ENCODE data around the gene CCNYL1. TPM values are rescaled to one million over a fixed set of nuclear protein-coding genes. Genes with fewer than 3 reads are reported as not detected.

CCNYL1 gene
- total and polyA plus RNA-seq, 3 experiments from 2014 or later = 2.0 to 7.2 (median 6.1) TPM

- Mint-ChIP-seq H3K36me3 (peaks cover 0 to 6% (median 0%) of the 10 kb centered on the region in 3 donors), H3K4me1 (peaks cover 28 to 39% (median 28%) of the 10 kb centered on the region in 3 donors), H3K27me3 (peaks cover 6 to 17% of the 10 kb centered on the region in 2 donors), H3K4me3 (peak overlapping the region; percentile 94 to 97 (median 96)), H3K27ac (peak overlapping the region in 6 of 8 donors; percentile 36 to 78 (median 67)), H3K9me3 (peaks cover 0 to 2% (median 0%) of the 10 kb centered on the region in 5 donors)
- Histone ChIP-seq H3K36me3 (ENCODE audit: insufficient read depth, low read length) (no peaks in the 10 kb centered on the region), H3K4me1 (ENCODE audit: insufficient read depth, low read length) (peaks cover 21% of the 10 kb centered on the region), H3K9me3 (ENCODE audit: low read length) (no peaks in the 10 kb centered on the region), H3K4me3 (ENCODE audit: low read length) (peak overlapping the region; percentile 63), H3K27me3 (ENCODE audit: insufficient read depth, low read length, poor library complexity, severe bottlenecking) (peaks cover 9% of the 10 kb centered on the region), H3K27ac (ENCODE audit: low read depth, low read length) (no peak overlapping the region)
- CTCF ChIA-PET = interaction anchor here (0.7 to 1.3 kb wide), 3 partner anchors 9 to 454 kb away, joined by 3 read pairs; no protein-coding TSS in a partner anchor
- POLR2A ChIA-PET = interaction anchor here (1.0 kb wide), 1 partner anchor 59 kb away, joined by 3 read pairs; the partner anchor contains the start of gene CCNYL1
- DNase-seq = no peak
These were observed 59.4 kb downstream of the CCNYL1 start for GRCh38 chr2:207770602-207771404.

GRCh38 chr2:207771421-207771820 lies 60.0 kb downstream of the CCNYL1 start:
- POLR2A ChIA-PET = no interaction called here
- H3K27ac ChIP-seq (ENCODE audit: low read depth, low read length) = no peak overlapping the region
- H3K36me3 ChIP-seq (ENCODE audit: insufficient read depth, low read length) = no peaks in the 10 kb centered on the region
- Mint-ChIP-seq H3K4me3 (peak overlapping the region in 4 of 7 donors; percentile 26 to 97 (median 70)), H3K9me3 (peaks cover 0 to 2% (median 0%) of the 10 kb centered on the region in 5 donors), H3K27ac (no peak overlapping the region), H3K36me3 (peaks cover 0 to 6% (median 0%) of the 10 kb centered on the region in 3 donors), H3K27me3 (peaks cover 2 to 11% of the 10 kb centered on the region in 2 donors), H3K4me1 (peaks cover 25 to 35% (median 26%) of the 10 kb centered on the region in 3 donors)
- H3K27me3 ChIP-seq (ENCODE audit: insufficient read depth, low read length, poor library complexity, severe bottlenecking) = peaks cover 6% of the 10 kb centered on the region
- H3K4me3 ChIP-seq (ENCODE audit: low read length) = no peak overlapping the region
- CTCF ChIA-PET = no interaction called here
- peaks cover 21% of the 10 kb centered on the region for H3K4me1 ChIP-seq (ENCODE audit: insufficient read depth, low read length)
- DNase-seq = no peak
- H3K9me3 ChIP-seq (ENCODE audit: low read length) = no peaks in the 10 kb centered on the region

GRCh38 chr2:207772081-207772843 lies 60.8 kb downstream of the CCNYL1 start:
- Histone ChIP-seq H3K36me3 (ENCODE audit: insufficient read depth, low read length) (no peaks in the 10 kb centered on the region), H3K27ac (ENCODE audit: low read depth, low read length) (peak overlapping the region; percentile 53), H3K9me3 (ENCODE audit: low read length) (no peaks in the 10 kb centered on the region), H3K27me3 (ENCODE audit: insufficient read depth, low read length, poor library complexity, severe bottlenecking) (peaks cover under 1% of the 10 kb centered on the region), H3K4me3 (ENCODE audit: low read length) (no peak overlapping the region), H3K4me1 (ENCODE audit: insufficient read depth, low read length) (peaks cover 18% of the 10 kb centered on the region)
- Mint-ChIP-seq H3K27ac (no peak overlapping the region), H3K4me3 (peak overlapping the region in 1 of 7 donors; percentile 97), H3K36me3 (peaks cover 0 to 6% (median 0%) of the 10 kb centered on the region in 3 donors), H3K4me1 (peaks cover 21 to 28% (median 21%) of the 10 kb centered on the region in 3 donors), H3K27me3 (peaks cover 1 to 5% of the 10 kb centered on the region in 2 donors), H3K9me3 (no peaks in the 10 kb centered on the region)
- peak in 1 of 5 donors; percentile 17 for DNase-seq
- CTCF ChIA-PET = no interaction called here
- POLR2A ChIA-PET = no interaction called here

DNA sequence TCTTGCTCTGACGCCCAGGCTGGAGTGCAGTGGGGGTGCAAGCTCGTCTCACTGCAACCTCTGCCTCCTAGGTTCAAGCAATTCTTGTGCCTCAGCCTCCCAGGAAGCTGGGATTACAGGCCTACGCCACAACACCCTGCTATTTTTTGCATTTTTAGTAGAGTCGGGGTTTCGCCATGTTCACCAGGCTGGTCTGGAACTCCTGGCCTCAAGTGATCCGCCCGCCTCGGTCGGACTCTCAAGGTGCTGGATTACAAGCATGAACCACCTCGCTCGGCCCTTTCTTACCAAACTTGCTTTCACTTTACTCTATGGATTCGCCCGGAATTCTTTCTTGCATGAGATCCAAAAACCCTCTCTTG lies 61.4 kb downstream of the CCNYL1 start:
- H3K27ac Mint-ChIP-seq = no peak overlapping the region
- no peaks in the 10 kb centered on the region for H3K27me3 ChIP-seq (ENCODE audit: insufficient read depth, low read length, poor library complexity, severe bottlenecking)
- no peaks in the 10 kb centered on the region for H3K9me3 Mint-ChIP-seq
- peaks cover 0 to 6% (median 0%) of the 10 kb centered on the region in 3 donors for H3K36me3 Mint-ChIP-seq
- H3K4me3 Mint-ChIP-seq = peak overlapping the region in 1 of 7 donors; percentile 14
- no peaks in the 10 kb centered on the region for H3K36me3 ChIP-seq (ENCODE audit: insufficient read depth, low read length)
- H3K4me1 ChIP-seq (ENCODE audit: insufficient read depth, low read length) = peaks cover 12% of the 10 kb centered on the region
- no peaks in the 10 kb centered on the region for H3K9me3 ChIP-seq (ENCODE audit: low read length)
- no peak for DNase-seq
- ChIA-PET CTCF (no interaction called here), POLR2A (no interaction called here)
- peaks cover 15 to 22% (median 16%) of the 10 kb centered on the region in 3 donors for H3K4me1 Mint-ChIP-seq
- no peak overlapping the region for H3K4me3 ChIP-seq (ENCODE audit: low read length)
- peak overlapping the region; percentile 53 for H3K27ac ChIP-seq (ENCODE audit: low read depth, low read length)
- H3K27me3 Mint-ChIP-seq = peaks cover 0 to 3% of the 10 kb centered on the region in 2 donors

DNA sequence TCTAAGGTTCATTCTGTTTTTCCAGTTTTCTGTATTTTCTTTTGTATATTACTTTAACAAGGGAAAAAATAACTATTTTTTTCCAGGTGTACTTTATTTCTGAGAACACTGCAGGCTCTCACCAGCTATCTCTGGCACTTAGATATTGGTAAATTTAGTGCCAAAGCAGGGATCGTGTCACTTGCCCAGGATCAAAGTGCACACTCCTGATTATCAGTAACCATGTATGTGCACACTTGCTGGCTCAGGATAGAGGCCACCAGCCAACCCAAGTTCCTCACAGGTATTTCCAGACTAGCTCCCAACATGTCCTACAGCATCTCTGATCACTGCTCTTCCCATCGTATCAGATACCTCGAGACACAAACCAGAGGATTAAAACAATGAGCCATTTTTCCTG lies 64.0 kb downstream of the CCNYL1 start:
- Mint-ChIP-seq H3K27me3 (peaks cover 4% of the 10 kb centered on the region in 2 donors), H3K27ac (peak overlapping the region in 1 of 8 donors; percentile 15)
- CTCF ChIA-PET = no interaction called here

DNA sequence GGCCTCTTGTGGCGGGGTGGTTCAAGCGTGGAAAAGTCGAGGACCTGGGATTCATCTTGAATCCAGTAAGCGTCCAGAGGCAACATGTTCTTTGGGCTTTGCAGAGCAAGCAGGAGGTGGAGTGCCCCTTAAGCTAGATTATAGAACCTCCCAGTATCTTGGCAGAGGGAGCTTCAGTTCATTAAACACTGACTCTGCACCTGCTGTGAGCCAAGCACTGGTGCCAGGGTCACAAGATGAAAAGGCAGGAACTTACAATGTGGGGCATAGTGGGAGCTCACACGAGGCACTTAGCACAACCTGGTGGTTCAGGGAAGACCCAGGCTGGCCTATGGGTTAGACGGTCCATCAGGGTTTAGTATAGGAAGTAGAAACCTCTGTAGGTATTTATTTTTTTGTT lies 65.7 kb downstream of the CCNYL1 start:
- peak overlapping the region in 1 of 8 donors; percentile 38 for H3K27ac Mint-ChIP-seq
- no peaks in the 10 kb centered on the region for H3K27me3 ChIP-seq (ENCODE audit: insufficient read depth, low read length, poor library complexity, severe bottlenecking)
- no peaks in the 10 kb centered on the region for H3K4me1 Mint-ChIP-seq
- ChIA-PET POLR2A (no interaction called here), CTCF (no interaction called here)
- H3K36me3 Mint-ChIP-seq = no peaks in the 10 kb centered on the region
- DNase-seq = no peak
- H3K27ac ChIP-seq (ENCODE audit: low read depth, low read length) = no peak overlapping the region
- H3K9me3 Mint-ChIP-seq = no peaks in the 10 kb centered on the region
- no peaks in the 10 kb centered on the region for H3K9me3 ChIP-seq (ENCODE audit: low read length)
- H3K4me1 ChIP-seq (ENCODE audit: insufficient read depth, low read length) = no peaks in the 10 kb centered on the region
- H3K36me3 ChIP-seq (ENCODE audit: insufficient read depth, low read length) = no peaks in the 10 kb centered on the region
- no peak overlapping the region for H3K4me3 Mint-ChIP-seq
- H3K27me3 Mint-ChIP-seq = peaks cover 7 to 8% of the 10 kb centered on the region in 2 donors
- H3K4me3 ChIP-seq (ENCODE audit: low read length) = no peak overlapping the region

More for the DNA sequence above, 64.0 kb downstream of the CCNYL1 start:
- Mint-ChIP-seq H3K4me1 (peaks cover 5 to 6% (median 5%) of the 10 kb centered on the region in 3 donors), H3K36me3 (no peaks in the 10 kb centered on the region), H3K9me3 (no peaks in the 10 kb centered on the region), H3K4me3 (no peak overlapping the region)
- H3K36me3 ChIP-seq (ENCODE audit: insufficient read depth, low read length) = no peaks in the 10 kb centered on the region
- DNase-seq = no peak
- H3K27ac ChIP-seq (ENCODE audit: low read depth, low read length) = no peak overlapping the region
- H3K9me3 ChIP-seq (ENCODE audit: low read length) = no peaks in the 10 kb centered on the region
- POLR2A ChIA-PET = no interaction called here
- H3K4me1 ChIP-seq (ENCODE audit: insufficient read depth, low read length) = no peaks in the 10 kb centered on the region
- H3K27me3 ChIP-seq (ENCODE audit: insufficient read depth, low read length, poor library complexity, severe bottlenecking) = no peaks in the 10 kb centered on the region
- H3K4me3 ChIP-seq (ENCODE audit: low read length) = no peak overlapping the region

DNA sequence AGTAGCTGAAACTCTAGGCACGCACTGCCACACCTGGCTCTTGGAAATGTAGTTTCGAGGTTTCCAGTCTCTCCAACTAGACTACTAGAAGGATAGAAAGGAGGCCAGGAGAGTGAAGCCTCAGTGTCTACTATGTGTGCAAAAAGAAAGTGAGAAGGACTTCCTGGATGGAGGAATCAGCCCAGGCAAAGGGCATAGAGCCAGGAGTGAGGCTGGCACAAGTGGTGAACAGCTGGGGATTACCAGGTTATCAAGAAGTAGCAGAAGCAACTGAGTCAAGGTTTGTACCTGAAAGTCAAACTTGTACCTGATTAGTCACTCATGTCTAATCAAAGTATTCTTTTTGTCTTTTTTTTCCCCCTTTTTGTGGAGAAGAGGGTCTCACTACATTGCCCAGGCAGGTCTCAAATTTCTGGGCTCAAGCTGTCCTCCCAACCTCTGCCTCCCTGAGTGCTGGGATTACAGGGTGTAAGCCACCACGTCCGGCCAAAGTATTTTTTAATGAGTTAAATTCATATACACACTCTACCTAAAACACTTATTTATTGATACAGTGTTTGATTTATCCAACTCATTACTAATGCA lies 67.0 kb downstream of the CCNYL1 start:
- peaks cover 7 to 8% of the 10 kb centered on the region in 2 donors for H3K27me3 Mint-ChIP-seq
- Histone ChIP-seq H3K27me3 (ENCODE audit: insufficient read depth, low read length, poor library complexity, severe bottlenecking) (no peaks in the 10 kb centered on the region), H3K36me3 (ENCODE audit: insufficient read depth, low read length) (no peaks in the 10 kb centered on the region), H3K27ac (ENCODE audit: low read depth, low read length) (no peak overlapping the region), H3K4me1 (ENCODE audit: insufficient read depth, low read length) (no peaks in the 10 kb centered on the region), H3K9me3 (ENCODE audit: low read length) (no peaks in the 10 kb centered on the region), H3K4me3 (ENCODE audit: low read length) (no peak overlapping the region)
- H3K9me3 Mint-ChIP-seq = no peaks in the 10 kb centered on the region
- CTCF ChIA-PET = no interaction called here
- no peaks in the 10 kb centered on the region for H3K4me1 Mint-ChIP-seq
- POLR2A ChIA-PET = no interaction called here
- DNase-seq = no peak
- H3K4me3 Mint-ChIP-seq = no peak overlapping the region
- no peak overlapping the region for H3K27ac Mint-ChIP-seq
- no peaks in the 10 kb centered on the region for H3K36me3 Mint-ChIP-seq

Data from CD8-positive, alpha-beta memory T cell (primary cell).